Fibroblast of mammary gland (primary cell): ENCODE data around the gene SLC17A3.

Experiments used
- DNase-seq: peaks from one replicate; pipeline ENCODE4 v3.0.0-alpha.2; 2010; ENCODE audit warnings: low read depth
- H3K4me3 ChIP-seq: 2 replicates; pipeline ENCODE4 v1.5.1; 2011; ENCODE audit warnings: low read depth, mild to moderate bottlenecking, low read length, moderate library complexity; ENCODE audit not compliant: control insufficient read depth
- CTCF ChIP-seq: conservative IDR thresholded peaks from 2 replicates; pipeline ENCODE4 v1.5.1; 2011; ENCODE audit warnings: low read depth, low read length, inconsistent platforms; ENCODE audit not compliant: control insufficient read depth, insufficient read depth

SLC17A3 gene

DNA sequence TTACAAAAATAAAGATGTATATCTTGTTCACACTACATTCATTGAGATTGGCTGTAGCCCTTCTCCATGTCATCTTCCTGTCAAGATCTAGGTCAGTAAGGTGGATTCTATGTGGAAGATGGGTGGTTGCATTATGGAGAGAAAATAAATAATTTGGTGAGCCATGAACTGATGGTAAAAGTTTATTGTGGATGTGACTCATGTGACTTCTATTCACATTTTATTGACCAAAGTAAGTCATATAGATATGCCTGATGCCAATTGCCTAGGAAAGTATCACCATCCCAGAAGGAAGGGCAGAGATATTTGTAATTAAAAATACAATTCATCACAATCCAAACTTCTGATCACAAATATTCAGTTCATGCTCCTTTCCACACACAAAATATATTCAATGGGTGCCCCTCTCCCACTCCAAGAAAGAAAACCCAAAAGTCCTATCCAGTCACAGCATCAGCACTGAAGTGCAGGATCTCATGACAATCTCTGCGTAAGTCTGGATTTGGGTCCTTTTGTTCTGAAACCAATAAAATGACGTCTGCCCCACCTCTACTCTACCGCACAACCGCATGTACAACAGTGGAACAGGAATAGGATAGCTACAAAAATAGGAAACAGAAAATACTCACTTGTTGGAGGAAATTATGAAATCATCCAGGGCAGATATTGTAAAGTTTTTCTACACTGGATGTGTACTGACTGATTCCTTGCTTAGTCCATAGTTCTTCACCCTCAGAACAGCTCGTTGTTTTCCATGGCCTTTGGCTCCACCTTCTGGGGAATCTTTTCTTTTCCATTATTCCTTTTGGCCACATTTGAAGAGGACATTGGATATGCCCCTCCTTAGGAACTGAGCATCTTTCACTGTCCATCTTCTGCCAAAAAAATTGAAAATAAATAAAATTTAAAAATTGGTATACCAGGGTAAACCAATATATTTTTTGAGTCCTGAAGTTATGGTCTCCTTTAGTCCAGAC lies 16.1 kb upstream of the SLC17A3 start:
- peak; percentile 61 for TF ChIP-seq CTCF
- H3K4me3 ChIP-seq: no peak overlapping the region
- peak; percentile 67 for DNase-seq

- DNase-seq: no peak
- no peak overlapping the region for H3K4me3 ChIP-seq
- TF ChIP-seq CTCF: no peak
Observed at GRCh38 chr6:25888626-25889025, 14.6 kb upstream of the SLC17A3 start.

- DNase-seq: no peak
Observed at GRCh38 chr6:25886066-25886465, 12.0 kb upstream of the SLC17A3 start.

GRCh38 chr6:25883991-25884390 lies 9.9 kb upstream of the SLC17A3 start:
- TF ChIP-seq CTCF: no peak
- DNase-seq: peak; percentile 88
- no peak overlapping the region for H3K4me3 ChIP-seq

More at GRCh38 chr6:25886066-25886465, 12.0 kb upstream of the SLC17A3 start:
- TF ChIP-seq CTCF: no peak
- no peak overlapping the region for H3K4me3 ChIP-seq

DNA sequence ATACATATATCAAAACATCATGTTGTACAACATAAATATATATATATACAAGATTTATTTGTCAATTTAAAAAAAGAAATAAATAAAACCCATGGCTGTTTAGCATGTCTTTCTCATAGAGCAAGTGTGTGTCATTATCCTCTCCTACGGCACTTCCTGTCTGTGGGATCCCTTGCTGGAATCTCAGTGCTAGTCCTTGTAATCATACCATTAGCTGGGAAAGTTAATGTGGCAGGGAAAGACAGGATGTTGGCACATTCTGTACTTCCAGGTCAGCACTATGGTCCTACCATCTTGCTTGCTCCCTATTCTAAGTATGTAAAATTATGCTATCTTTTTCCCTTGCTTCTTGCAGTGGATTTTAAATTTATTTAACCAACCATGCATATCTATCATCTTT lies 9.5 kb upstream of the SLC17A3 start:
- H3K4me3 ChIP-seq: no peak overlapping the region

DNA sequence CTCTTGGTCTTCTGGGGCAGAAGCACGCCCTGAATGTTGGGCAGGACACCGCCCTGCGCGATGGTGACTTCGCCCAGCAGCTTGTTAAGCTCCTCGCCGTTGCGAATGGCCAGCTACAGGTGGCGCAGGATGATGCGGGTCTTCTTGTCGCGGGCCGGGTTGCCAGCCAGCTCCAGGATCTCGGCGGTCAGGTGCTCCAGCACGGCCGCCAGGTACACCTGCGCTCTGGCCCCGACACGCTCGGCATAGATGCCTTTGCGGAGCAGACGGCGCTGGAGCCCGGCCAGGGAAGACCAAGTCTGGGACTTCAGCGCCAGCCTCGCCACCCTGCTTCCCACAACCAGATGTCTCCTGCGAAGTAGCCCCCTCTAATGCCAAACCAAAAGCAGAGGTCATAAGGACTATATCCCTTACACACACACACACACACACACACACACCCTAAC lies 8.0 kb upstream of the SLC17A3 start:
- no peak for DNase-seq
- TF ChIP-seq CTCF: no peak
- no peak overlapping the region for H3K4me3 ChIP-seq

More for the DNA sequence above, 9.5 kb upstream of the SLC17A3 start:
- DNase-seq: peak; percentile 24
- TF ChIP-seq CTCF: no peak
